HEK293 (cell line): Measurements from ENCODE around the gene ABHD14A.

Experiments used
- CTCF ChIP-seq: fragments of 450-650 bp; formaldehyde crosslinking; IDR thresholded peaks from 2 replicates; pipeline ENCODE4 v1.5.1; 2016; ENCODE audit warnings: missing biosample characterization, missing genetic modification characterization
- HOXA7 ChIP-seq: sonication (generic); formaldehyde crosslinking; IDR thresholded peaks from 2 replicates; pipeline ENCODE4 v1.8.1; 2022; ENCODE audit warnings: missing genetic modification reagents, borderline replicate concordance
- PRDM4 ChIP-seq: fragments of 450-650 bp; formaldehyde crosslinking; IDR thresholded peaks from 2 replicates; pipeline ENCODE4 v1.5.1; 2017; ENCODE audit warnings: missing biosample characterization, missing genetic modification characterization
- SP3 ChIP-seq: fragments of 450-650 bp; formaldehyde crosslinking; IDR thresholded peaks from 2 replicates; pipeline ENCODE4 v1.5.1; 2016; ENCODE audit warnings: missing biosample characterization, missing genetic modification characterization
- YY1 ChIP-seq: fragments of 450-650 bp; formaldehyde crosslinking; IDR thresholded peaks from 2 replicates; pipeline ENCODE4 v1.5.1; 2018; ENCODE audit warnings: missing biosample characterization, missing genetic modification characterization
- ZBTB10 ChIP-seq: fragments of 450-650 bp; formaldehyde crosslinking; IDR thresholded peaks from 2 replicates; pipeline ENCODE4 v1.5.1; 2016; ENCODE audit warnings: missing biosample characterization, missing genetic modification characterization
- ZBTB8A ChIP-seq: fragments of 450-650 bp; formaldehyde crosslinking; IDR thresholded peaks from 2 replicates; pipeline ENCODE4 v1.5.1; 2016; ENCODE audit warnings: missing biosample characterization, missing genetic modification characterization
- ZNF175 ChIP-seq: fragments of 450-650 bp; formaldehyde crosslinking; IDR thresholded peaks from 2 replicates; pipeline ENCODE4 v1.5.1; 2016; ENCODE audit warnings: missing biosample characterization, missing genetic modification characterization
- ZNF23 ChIP-seq: fragments of 450-650 bp; formaldehyde crosslinking; IDR thresholded peaks from 2 replicates; pipeline ENCODE4 v1.5.1; 2016; ENCODE audit warnings: missing biosample characterization, missing genetic modification characterization, borderline replicate concordance
- ZNF24 ChIP-seq: fragments of 450-650 bp; formaldehyde crosslinking; IDR thresholded peaks from 2 replicates; pipeline ENCODE4 v1.5.1; 2016; ENCODE audit warnings: missing biosample characterization, missing genetic modification characterization
- ZNF366 ChIP-seq: fragments of 450-650 bp; formaldehyde crosslinking; conservative IDR thresholded peaks from 2 replicates; pipeline ENCODE4 v1.5.1; 2016; ENCODE audit warnings: missing biosample characterization, missing genetic modification characterization
- ZNF571 ChIP-seq: fragments of 450-650 bp; formaldehyde crosslinking; IDR thresholded peaks from 2 replicates; pipeline ENCODE4 v1.5.0; 2017; ENCODE audit warnings: missing biosample characterization, missing genetic modification characterization
- ZNF768 ChIP-seq: fragments of 450-650 bp; formaldehyde crosslinking; IDR thresholded peaks from 2 replicates; pipeline ENCODE4 v1.5.1; 2018; ENCODE audit warnings: missing biosample characterization, mild to moderate bottlenecking, missing genetic modification characterization
- TF ChIP-seq, protein P1 (sequence below): fragments of 450-650 bp; formaldehyde crosslinking; IDR thresholded peaks from 2 replicates; pipeline ENCODE4 v1.5.1; 2016; ENCODE audit warnings: missing biosample characterization, missing genetic modification characterization, low read depth

DNA sequence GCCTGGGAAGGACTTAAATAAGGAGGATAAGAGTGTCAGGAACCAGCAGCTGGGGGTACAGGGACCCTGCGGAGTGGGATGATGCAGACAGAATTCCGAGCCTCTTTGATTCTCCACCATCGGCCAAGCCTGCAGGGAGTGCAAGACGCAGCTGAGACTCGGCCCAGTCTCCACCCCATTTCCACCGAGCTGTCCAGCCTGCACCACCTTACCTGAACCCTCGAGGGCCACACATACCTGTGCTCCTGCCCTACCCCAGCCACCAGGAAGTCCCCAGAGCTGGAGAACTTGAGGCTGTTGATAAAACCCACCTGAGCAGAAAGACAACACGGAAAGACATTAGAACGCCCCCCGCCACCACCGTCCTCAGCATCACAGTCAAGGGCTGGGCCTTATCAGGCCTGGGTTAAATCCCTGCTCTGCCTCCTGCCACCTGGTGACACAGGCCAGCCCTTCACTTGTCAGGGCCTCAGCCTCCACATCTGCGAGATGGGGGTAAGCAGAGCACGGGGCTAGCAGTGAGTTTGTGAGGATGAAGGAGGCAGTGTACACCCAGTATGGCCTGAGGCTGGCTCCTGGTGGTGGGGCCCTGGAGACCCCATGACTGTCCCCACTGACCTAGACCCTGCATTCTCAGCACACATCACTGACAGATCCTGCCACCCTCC lies 41.3 kb upstream of the ABHD14A start:
- TF ChIP-seq ZBTB8A: no peak
- no peak for TF ChIP-seq CTCF (tag by site-specific recombination)
- TF ChIP-seq ZNF23 (tag by site-specific recombination): no peak
- TF ChIP-seq ZNF24 (tag by site-specific recombination): no peak
- no peak for TF ChIP-seq ZBTB10 (tag by site-specific recombination)
- no peak for TF ChIP-seq ZNF571 (tag by site-specific recombination)
- TF ChIP-seq HOXA7 (CRISPR knock-in tag): no peak
- TF ChIP-seq ZNF768 (tag by site-specific recombination): no peak
- TF ChIP-seq ZNF175 (tag by site-specific recombination): no peak
- no peak for TF ChIP-seq ZNF366
- no peak for TF ChIP-seq YY1 (tag by site-specific recombination)
- TF ChIP-seq, protein P1, sequence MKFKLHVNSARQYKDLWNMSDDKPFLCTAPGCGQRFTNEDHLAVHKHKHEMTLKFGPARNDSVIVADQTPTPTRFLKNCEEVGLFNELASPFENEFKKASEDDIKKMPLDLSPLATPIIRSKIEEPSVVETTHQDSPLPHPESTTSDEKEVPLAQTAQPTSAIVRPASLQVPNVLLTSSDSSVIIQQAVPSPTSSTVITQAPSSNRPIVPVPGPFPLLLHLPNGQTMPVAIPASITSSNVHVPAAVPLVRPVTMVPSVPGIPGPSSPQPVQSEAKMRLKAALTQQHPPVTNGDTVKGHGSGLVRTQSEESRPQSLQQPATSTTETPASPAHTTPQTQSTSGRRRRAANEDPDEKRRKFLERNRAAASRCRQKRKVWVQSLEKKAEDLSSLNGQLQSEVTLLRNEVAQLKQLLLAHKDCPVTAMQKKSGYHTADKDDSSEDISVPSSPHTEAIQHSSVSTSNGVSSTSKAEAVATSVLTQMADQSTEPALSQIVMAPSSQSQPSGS (tag by site-specific recombination): no peak
- no peak for TF ChIP-seq SP3
- TF ChIP-seq PRDM4 (tag by site-specific recombination): no peak
